ENCODE data around the gene ATXN2L.

- TF ChIP-seq POLR2A (IDR thresholded peaks at IDR 0.05; ENCODE audit: low read length) = no peak
- TF ChIP-seq GATA1 (IDR thresholded peaks at IDR 0.05; ENCODE audit: low read depth, low read length) = no peak
These were observed 19.9 kb downstream of the ATXN2L start for GRCh38 chr16:28842696-28843095.
